ENCODE results near the gene AK3. TPM values are rescaled to one million over a fixed set of nuclear protein-coding genes. Genes with fewer than 3 reads are reported as not detected.
"Not testable (repeated sequence)": the region's sequence is repeated elsewhere in the genome, so short reads cannot be mapped to it uniquely, and the experiment has no call there.

The AK3 gene
- 100 to 1,000 TPM in 2 of 4 donors, 10 to 100 TPM in 2; 67.7 to 119 (median 91.3) TPM for total RNA-seq

GRCh38 chr9:4740638-4741364, at the start of gene AK3:
Gene AK3, minus strand, starts transcription at chr9:4741202. Its CDS starts 115 bp downstream, at chr9:4741087.
- H3K4me3 ChIP-seq, result peak within 1 kb of the TSS; percentile 59 to 83 (median 71)
- no peaks in the 10 kb centered on the region for H3K36me3 ChIP-seq
- peak; percentile 83 to 95 (median 90) for DNase-seq
- TF ChIP-seq CTCF (IDR thresholded peaks at IDR 0.05) (peak in 2 of 6 experiments; percentile 22 to 46), POLR2A (IDR thresholded peaks at IDR 0.05) (peak; percentile 69 to 86)
- H3K4me1 ChIP-seq, result peaks cover 0 to 30% (median 0%) of the 10 kb centered on the region in 4 donors
- H3K27me3 ChIP-seq, result no peaks in the 10 kb centered on the region
- H3K9me3 ChIP-seq, result no peaks in the 10 kb centered on the region
- H3K27ac ChIP-seq, result peak within 1 kb of the TSS; percentile 84 to 95 (median 89)

GRCh38 chr9:4788703-4789102, 47.7 kb upstream of the AK3 start:
- no peak for TF ChIP-seq CTCF (IDR thresholded peaks at IDR 0.05)
- no peak for TF ChIP-seq POLR2A (IDR thresholded peaks at IDR 0.05)
- no peak overlapping the region for H3K4me3 ChIP-seq
- no peak for DNase-seq
- H3K4me1 ChIP-seq, result peaks cover 0 to 9% (median under 1%) of the 10 kb centered on the region in 4 donors
- no peaks in the 10 kb centered on the region for H3K36me3 ChIP-seq
- no peak overlapping the region for H3K27ac ChIP-seq
- H3K9me3 ChIP-seq, result no peaks in the 10 kb centered on the region
- no peaks in the 10 kb centered on the region for H3K27me3 ChIP-seq

- DNase-seq, result no peak
- H3K27ac ChIP-seq, result no peak overlapping the region
- H3K4me1 ChIP-seq, result peaks cover 0 to 5% (median 0%) of the 10 kb centered on the region in 4 donors
- no peaks in the 10 kb centered on the region for H3K9me3 ChIP-seq
- no peaks in the 10 kb centered on the region for H3K27me3 ChIP-seq
- no peaks in the 10 kb centered on the region for H3K36me3 ChIP-seq
- TF ChIP-seq CTCF (IDR thresholded peaks at IDR 0.05) (no peak), POLR2A (IDR thresholded peaks at IDR 0.05) (no peak)
- no peak overlapping the region for H3K4me3 ChIP-seq
Observed at GRCh38 chr9:4787876-4788275, 46.9 kb upstream of the AK3 start.

GRCh38 chr9:4786599-4786998, 45.6 kb upstream of the AK3 start:
- no peaks in the 10 kb centered on the region for H3K9me3 ChIP-seq
- H3K4me3 ChIP-seq, result no peak overlapping the region
- H3K27ac ChIP-seq, result no peak overlapping the region
- no peaks in the 10 kb centered on the region for H3K27me3 ChIP-seq
- DNase-seq, result no peak
- no peaks in the 10 kb centered on the region for H3K4me1 ChIP-seq
- no peaks in the 10 kb centered on the region for H3K36me3 ChIP-seq
- TF ChIP-seq POLR2A (IDR thresholded peaks at IDR 0.05), result no peak
- TF ChIP-seq CTCF (IDR thresholded peaks at IDR 0.05), result no peak

GRCh38 chr9:4784403-4784802, 43.4 kb upstream of the AK3 start:
- TF ChIP-seq POLR2A (IDR thresholded peaks at IDR 0.05) (no peak), CTCF (IDR thresholded peaks at IDR 0.05) (no peak)
- H3K4me3 ChIP-seq, result no peak overlapping the region
- no peaks in the 10 kb centered on the region for H3K4me1 ChIP-seq
- no peaks in the 10 kb centered on the region for H3K9me3 ChIP-seq
- H3K27me3 ChIP-seq, result no peaks in the 10 kb centered on the region
- DNase-seq, result no peak
- H3K27ac ChIP-seq, result no peak overlapping the region
- no peaks in the 10 kb centered on the region for H3K36me3 ChIP-seq

DNA sequence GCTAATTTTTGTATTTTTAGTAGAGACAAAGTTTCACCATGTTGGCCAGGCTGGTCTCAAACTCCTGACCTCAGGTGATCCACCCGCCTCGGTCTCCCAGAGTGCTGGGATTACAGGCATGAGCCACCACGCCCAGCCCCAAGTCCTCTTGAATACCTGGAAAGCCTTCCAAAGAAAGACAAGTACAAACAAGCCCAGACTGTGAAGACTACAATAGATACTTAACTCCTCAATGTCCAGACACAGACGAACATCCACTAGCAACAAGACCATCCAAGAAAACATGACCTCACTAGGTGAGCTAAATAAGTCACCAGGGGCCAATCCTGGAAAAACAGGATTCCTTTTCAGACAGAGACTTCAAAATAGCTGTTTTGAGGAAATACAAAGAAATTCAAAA, 42.2 kb upstream of the AK3 start:
- not testable (repeated sequence) for DNase-seq

More for the DNA sequence above, 42.2 kb upstream of the AK3 start:
- not testable (repeated sequence) for H3K9me3 ChIP-seq, H3K36me3 ChIP-seq, H3K27ac ChIP-seq, H3K4me3 ChIP-seq, H3K4me1 ChIP-seq, H3K27me3 ChIP-seq

All from Peyer's patch (tissue), 4 donors.